NCI-H774 (cell line): ENCODE data around the gene MYCT1.

Experiments
- DNase-seq: peaks from one replicate; lab custom pipeline; 2025; lab: John Stamatoyannopoulos, UW

Gene MYCT1

DNA sequence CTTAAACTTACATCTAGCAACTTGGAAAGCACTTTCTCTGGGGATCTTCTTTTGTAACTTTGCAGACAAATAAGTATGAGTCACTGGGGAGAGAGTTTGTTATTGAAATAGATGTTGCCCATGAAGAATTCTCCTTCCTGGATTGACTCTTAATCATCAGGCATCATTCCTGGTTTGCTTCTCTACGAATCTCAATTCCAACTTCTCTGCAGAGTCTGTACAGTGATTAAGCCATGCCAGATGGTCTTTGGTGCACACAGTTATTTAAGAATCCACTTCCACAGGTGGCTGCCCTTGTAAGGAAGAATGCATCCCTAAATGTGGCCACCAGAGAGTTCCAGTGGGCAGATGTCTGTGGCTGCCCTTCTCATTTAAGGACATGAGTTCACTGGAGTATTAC, 25.7 kb downstream of the MYCT1 start:
- DNase-seq, result no peak

DNA sequence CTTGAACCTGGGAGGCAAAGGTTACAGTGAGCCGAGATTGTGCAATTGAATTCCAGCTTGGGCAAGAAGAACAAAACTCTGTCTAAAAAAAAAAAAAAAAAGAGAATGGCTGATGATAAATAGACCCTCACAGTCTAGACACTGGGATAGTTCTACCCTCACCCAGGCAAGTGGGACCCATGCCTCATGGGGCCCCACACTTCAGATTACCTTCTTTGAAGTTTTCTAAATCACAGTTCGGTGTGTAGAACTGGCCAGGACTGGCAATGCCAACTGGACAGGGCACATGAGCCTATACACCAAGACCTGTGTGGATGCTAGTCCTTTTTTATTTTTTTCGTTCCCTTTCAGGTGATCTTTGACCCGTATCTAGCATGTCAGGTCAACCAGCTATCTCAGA, 28.6 kb downstream of the MYCT1 start:
- no peak for DNase-seq

GRCh38 chr6:152727507-152727906, 29.8 kb downstream of the MYCT1 start:
- no peak for DNase-seq

DNA sequence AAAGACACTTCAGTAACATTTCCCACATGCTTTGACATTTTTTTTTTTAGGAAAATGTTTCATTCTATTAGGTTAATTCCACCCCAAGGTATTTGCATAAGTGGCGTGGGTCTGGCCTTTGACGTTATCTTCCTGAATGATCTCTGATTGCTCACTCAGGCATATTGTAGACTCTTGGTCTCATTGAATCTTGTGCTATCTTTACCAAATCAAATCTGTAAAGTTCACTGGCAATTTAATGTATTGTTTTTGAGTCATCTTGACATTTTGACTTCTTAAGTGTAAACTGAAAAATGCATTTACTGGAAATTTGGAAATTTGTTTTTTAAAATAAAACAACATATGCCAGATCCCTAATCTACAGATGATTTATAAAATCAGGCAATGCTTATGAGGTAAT, 36.9 kb downstream of the MYCT1 start:
- no peak for DNase-seq

GRCh38 chr6:152736687-152737273, 39.1 kb downstream of the MYCT1 start:
- no peak for DNase-seq

DNA sequence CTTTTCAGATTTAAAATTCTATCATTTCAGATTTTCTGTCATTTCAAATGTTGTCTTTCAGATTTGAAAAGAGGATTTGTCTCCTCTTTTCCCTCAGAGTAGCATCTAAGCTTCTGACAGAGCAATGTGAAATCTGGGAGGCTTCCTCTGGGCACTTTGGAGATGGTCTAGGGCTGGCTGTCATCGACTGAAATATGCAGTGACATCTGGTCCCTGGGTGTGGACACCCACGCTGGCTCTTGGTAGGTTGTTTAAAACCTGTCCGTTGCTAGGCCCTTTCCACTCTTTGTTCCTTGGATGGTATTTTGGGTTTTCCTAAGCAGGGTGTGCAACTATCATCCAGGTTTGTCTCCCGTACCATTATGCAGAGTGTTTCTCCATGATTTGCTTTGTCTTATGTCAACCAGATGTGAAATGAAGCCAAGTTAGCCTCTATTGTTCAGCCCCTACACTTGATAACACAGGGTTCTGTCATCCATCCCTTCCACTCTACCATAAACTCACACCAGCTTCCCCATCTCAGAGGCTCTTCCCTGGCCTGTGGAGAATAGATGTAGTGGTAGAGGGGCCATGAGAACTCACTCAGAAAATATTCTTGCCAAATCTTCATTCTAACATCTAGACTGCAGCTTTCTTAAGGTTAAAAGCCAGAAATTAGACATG, 47.9 kb downstream of the MYCT1 start:
- no peak for DNase-seq

GRCh38 chr6:152746172-152746553, 48.5 kb downstream of the MYCT1 start:
- DNase-seq, result no peak

- no peak for DNase-seq
Observed at GRCh38 chr6:152748843-152749242, 51.1 kb downstream of the MYCT1 start.

DNA sequence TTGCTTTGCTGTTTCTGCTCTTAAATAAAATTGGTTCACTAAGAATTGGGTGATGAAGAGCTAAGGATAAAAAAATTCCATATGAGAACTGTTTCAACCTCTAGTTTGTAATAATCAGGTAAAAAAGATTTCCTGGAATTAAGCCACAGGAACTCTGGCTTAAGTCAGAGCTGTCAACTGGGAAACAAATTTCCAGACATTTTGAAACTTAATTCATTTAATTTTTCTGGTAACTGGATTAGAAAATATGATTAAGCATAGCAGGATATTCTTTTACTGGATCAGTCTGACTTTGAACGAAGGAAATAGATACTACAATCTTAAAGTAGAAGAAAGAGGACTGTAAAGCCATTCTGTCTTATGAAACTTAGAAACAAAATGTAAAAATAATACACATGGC, 51.6 kb downstream of the MYCT1 start:
- no peak for DNase-seq

DNA sequence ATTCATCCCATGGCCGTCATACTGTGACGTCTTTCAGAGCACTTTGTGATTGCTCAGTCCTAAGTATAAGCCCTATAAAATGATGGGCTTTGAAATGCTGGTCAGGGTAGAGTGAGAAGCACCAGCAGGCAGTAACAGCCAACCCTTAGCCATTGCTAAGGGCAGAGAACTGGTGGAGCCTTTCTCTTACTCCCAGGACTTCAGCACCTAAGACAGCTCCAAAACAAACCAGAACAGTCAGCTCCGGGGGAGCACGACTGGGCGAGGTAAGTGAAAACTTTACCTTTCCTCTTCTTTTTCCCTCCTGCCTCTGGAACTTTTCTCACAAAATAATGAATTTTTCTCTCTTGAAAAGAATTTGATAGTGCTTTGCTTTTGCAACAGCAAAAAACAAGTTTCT, 53.0 kb downstream of the MYCT1 start, which contains the start of gene VIP:
VIP (plus strand) TSS at position 104 of the 400 bp plus-strand sequence. CDS start 1,381 bp downstream, outside the sequence.
- no peak for DNase-seq

DNA sequence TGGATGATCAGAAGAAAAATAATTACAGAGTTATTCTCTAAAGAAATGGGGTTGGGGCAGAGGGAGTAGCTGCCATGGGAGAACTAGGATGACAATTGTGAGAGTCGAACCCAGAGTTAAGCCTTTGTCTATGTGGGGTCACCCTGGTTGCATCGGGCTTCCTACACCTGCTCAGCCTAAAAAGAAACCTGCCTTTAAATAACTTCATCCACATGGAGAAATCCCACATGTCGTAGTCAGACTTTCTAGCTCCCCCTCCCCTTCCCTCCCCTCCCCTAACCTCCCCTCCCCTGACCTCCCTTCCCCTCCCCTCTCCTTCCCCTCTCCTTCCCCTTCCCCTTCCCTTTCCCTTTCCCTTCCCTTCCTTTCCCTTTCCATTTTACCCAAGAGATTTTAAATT, 67.6 kb downstream of the MYCT1 start:
- no peak for DNase-seq

DNA sequence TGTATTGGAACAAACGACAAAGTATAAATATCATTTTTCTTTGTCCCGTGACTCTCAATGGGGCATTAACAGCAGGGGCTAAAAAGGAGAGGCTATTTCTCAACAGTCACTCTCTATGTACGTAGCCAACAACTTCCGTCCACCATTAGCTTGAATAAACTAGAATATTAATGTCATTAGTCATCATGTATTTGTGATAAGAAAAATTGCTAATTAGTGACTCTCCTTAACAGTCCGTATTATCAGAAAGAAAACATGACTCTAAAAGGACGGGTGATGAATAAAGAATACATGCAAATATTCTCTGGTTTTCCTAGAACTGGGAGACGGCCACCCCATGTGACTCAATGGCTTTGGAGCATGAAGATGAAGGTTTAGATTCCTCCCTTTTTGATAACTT, 71.5 kb downstream of the MYCT1 start:
- no peak for DNase-seq

DNA sequence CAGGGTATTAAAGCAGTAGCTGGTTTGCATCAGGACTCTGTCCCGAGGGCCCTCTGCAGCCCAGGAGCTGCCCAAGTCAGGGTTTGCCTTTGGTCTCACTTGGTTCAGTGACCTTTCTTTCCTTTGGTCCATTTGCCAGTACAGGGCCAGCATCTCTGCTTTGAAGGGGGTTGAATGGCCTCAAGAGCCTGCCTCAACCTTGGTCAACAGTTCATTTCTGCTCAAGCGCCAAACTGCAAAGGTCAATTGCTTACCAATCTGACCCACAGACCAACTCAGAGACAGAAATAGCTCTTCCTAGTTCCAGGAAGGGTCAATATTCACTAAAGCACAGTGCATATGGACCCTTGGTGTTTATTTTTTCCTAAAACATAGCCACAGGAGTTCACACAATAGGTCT, 72.3 kb downstream of the MYCT1 start:
- no peak for DNase-seq

DNA sequence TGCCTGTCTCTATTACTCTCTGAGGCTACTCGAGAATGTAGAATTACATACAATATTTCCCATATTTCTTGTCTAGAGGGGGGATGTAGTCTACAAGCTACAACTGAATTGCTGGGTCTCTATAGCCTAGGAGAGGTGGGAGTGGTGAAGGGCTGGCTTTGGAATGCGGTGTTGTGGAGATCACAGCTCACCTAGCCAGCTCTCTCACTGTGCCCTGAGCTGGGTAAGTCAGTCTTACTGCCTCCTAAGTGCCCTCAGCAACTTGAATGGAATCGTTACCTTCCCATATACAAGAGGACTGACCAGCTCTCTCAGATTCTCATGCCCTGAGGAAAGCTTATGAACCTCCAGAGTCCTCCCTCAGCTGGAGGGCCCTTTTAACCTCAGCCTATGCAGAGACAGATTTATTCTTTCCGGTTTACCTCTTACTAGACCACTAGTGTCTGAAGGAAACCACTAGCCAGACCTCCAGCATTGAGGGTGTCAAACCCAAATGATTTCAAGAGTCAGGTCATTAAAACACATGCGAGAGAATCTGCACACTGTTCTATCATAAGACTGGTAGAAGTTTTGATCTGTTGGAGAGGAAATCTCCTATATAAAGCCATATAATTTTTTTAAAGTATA, 73.5 kb downstream of the MYCT1 start:
- DNase-seq, result no peak
